ENCODE measurements around the gene SYNGR3. TPM values are rescaled to one million over a fixed set of nuclear protein-coding genes. Genes with fewer than 3 reads are reported as not detected.

SYNGR3 gene
- total and polyA plus RNA-seq, 2 of the 13 experiments (the other 11 are each of a cell fraction or from before 2014, with no cell fraction given), result 0.97 to 5.7 TPM

DNA sequence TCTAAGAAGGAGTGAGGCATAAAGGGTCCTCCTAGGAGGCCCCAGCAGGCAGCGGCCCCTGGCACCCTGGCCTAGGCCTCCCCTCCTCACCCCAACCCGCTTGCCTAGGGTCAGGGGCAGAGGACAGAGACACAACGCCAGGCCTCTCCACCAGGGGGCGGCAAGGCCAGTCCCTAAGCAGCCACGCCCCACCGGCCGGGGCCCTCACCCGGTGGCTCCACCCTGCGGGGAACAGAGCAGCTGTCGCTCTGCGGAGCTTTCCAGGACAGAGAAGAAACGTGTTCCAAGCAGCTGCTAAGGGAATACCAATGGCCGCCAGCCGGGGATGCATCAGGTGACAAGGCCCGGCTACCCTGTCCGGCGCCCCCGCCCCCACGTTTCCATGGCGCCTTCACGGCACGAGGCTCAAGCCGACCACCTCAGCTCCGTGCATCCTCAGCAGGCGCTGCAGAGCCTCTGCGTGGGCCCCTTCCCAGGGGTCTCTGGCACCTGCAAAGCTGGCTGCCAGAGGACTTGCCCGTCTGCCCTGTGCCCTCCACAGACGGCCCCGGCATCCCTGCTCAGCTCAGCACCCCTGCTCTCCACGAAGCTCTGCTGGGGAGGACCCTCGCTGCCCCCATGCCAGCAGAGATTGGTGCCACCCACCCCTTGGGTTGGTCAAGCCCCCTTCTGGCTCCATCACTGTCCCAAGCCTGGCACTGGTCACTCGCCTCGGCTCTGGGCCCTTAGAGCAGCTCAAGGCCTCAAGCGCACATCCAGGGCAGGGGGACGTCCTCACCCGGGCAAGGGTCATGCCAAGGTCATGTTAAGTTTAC is 14.3 kb downstream of the SYNGR3 start (continued):
- TF ChIP-seq CENPT (CRISPR knock-in tag; IDR thresholded peaks at IDR 0.05; ENCODE audit: low read depth) (no peak), SALL2 (CRISPR knock-in tag; IDR thresholded peaks at IDR 0.05) (peak; percentile 68; the same call in 1 of the 2 replicates), IRF9 (CRISPR knock-in tag; IDR thresholded peaks at IDR 0.05; ENCODE audit: borderline replicate concordance) (no peak), PRPF4 (IDR thresholded peaks at IDR 0.05; ENCODE audit: low read depth, low read length, poor library complexity, severe bottlenecking) (no peak), PTBP1 (IDR thresholded peaks at IDR 0.05; ENCODE audit: low read depth, low read length, poor library complexity, severe bottlenecking) (no peak), SSRP1 (CRISPR knock-in tag; IDR thresholded peaks at IDR 0.05) (0 out of 2 replicates have a peak, but pooled peaks have one; percentile 27), KDM2A (CRISPR knock-in tag; IDR thresholded peaks at IDR 0.05; ENCODE audit: borderline replicate concordance, low read depth) (peak; percentile 84), PHF8 (CRISPR knock-in tag; IDR thresholded peaks at IDR 0.05) (no peak), YEATS2 (CRISPR knock-in tag; IDR thresholded peaks at IDR 0.05; ENCODE audit: borderline replicate concordance) (peak; percentile 64; the same call in 1 of the 2 replicates), ZMYM3 (CRISPR knock-in tag; IDR thresholded peaks at IDR 0.05) (peak; percentile 71; the same call in 1 of the 2 replicates), ERF (CRISPR knock-in tag; IDR thresholded peaks at IDR 0.05) (peak; percentile 71), NR2F6 (IDR thresholded peaks at IDR 0.05) (peak; percentile 26; the same call in 1 of the 2 replicates), NR2F6 (CRISPR knock-in tag; IDR thresholded peaks at IDR 0.05) (peak; percentile 67)
- TF ChIP-seq, protein P1, sequence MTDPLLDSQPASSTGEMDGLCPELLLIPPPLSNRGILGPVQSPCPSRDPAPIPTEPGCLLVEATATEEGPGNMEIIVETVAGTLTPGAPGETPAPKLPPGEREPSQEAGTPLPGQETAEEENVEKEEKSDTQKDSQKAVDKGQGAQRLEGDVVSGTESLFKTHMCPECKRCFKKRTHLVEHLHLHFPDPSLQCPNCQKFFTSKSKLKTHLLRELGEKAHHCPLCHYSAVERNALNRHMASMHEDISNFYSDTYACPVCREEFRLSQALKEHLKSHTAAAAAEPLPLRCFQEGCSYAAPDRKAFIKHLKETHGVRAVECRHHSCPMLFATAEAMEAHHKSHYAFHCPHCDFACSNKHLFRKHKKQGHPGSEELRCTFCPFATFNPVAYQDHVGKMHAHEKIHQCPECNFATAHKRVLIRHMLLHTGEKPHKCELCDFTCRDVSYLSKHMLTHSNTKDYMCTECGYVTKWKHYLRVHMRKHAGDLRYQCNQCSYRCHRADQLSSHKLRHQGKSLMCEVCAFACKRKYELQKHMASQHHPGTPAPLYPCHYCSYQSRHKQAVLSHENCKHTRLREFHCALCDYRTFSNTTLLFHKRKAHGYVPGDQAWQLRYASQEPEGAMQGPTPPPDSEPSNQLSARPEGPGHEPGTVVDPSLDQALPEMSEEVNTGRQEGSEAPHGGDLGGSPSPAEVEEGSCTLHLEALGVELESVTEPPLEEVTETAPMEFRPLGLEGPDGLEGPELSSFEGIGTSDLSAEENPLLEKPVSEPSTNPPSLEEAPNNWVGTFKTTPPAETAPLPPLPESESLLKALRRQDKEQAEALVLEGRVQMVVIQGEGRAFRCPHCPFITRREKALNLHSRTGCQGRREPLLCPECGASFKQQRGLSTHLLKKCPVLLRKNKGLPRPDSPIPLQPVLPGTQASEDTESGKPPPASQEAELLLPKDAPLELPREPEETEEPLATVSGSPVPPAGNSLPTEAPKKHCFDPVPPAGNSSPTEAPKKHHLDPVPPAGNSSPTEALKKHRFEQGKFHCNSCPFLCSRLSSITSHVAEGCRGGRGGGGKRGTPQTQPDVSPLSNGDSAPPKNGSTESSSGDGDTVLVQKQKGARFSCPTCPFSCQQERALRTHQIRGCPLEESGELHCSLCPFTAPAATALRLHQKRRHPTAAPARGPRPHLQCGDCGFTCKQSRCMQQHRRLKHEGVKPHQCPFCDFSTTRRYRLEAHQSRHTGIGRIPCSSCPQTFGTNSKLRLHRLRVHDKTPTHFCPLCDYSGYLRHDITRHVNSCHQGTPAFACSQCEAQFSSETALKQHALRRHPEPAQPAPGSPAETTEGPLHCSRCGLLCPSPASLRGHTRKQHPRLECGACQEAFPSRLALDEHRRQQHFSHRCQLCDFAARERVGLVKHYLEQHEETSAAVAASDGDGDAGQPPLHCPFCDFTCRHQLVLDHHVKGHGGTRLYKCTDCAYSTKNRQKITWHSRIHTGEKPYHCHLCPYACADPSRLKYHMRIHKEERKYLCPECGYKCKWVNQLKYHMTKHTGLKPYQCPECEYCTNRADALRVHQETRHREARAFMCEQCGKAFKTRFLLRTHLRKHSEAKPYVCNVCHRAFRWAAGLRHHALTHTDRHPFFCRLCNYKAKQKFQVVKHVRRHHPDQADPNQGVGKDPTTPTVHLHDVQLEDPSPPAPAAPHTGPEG (CRISPR knock-in tag; IDR thresholded peaks at IDR 0.05), result 0 out of 2 replicates have a peak, but pooled peaks have one; percentile 40
- TF ChIP-seq, protein P2, sequence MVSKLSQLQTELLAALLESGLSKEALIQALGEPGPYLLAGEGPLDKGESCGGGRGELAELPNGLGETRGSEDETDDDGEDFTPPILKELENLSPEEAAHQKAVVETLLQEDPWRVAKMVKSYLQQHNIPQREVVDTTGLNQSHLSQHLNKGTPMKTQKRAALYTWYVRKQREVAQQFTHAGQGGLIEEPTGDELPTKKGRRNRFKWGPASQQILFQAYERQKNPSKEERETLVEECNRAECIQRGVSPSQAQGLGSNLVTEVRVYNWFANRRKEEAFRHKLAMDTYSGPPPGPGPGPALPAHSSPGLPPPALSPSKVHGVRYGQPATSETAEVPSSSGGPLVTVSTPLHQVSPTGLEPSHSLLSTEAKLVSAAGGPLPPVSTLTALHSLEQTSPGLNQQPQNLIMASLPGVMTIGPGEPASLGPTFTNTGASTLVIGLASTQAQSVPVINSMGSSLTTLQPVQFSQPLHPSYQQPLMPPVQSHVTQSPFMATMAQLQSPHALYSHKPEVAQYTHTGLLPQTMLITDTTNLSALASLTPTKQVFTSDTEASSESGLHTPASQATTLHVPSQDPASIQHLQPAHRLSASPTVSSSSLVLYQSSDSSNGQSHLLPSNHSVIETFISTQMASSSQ (IDR thresholded peaks at IDR 0.05; ENCODE audit: low read depth), result no peak
- TF ChIP-seq, protein P2 (CRISPR knock-in tag; IDR thresholded peaks at IDR 0.05; ENCODE audit: borderline replicate concordance), result no peak

Data from HepG2 (cell line).